Measurements from ENCODE around the gene FOXL2. TPM values are rescaled to one million over a fixed set of nuclear protein-coding genes. Genes with fewer than 3 reads are reported as not detected.

FOXL2 gene
- total and polyA plus RNA-seq, 2 of the 4 experiments (the other 2 are of a cell fraction): 0.07 TPM; not detected in 1

DNA sequence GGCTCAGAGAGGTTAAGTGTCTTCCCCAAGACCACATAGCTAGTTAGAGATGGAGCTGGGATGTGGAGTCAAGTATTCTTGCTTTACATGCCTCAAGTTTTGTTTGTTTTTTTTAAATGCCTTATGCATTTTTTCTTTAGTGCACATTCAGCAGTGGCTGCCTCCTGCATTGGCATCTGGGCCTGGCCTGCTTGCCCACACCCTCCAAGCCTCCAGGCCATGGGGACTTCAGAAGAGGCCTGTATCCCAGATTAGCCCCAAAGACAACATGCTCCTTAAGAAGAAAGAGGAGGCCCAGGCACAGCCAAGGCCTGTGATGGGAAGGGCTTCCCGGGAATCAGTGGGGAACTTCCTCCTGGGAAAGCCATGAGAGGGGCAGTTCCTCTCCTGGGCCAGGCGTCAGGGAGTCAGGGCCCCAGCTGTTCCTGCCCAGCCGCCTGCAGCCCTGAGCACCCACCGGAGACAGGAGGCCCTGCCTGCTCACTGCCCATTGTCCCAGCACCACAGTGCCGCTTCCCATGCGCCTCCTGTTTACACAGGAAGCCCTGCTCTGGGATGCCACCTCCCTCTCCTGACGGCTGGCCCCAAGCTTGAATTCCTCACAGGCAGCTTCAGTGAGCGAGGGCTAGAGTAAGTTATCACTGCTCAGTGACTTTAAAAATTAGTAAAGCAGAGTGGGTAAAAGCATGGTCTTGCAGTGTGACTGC, 16.1 kb upstream of the FOXL2 start:
- Histone ChIP-seq H2BK5ac (ENCODE audit: low read depth, low read length, poor library complexity, severe bottlenecking) (no peak overlapping the region), H2AK9ac (replicated peaks; ENCODE audit: low read depth, low read length, poor library complexity) (no peak overlapping the region), H3K9me3 (ENCODE audit: control insufficient read depth, insufficient read depth, low read length) (no peaks in the 10 kb centered on the region), H3K14ac (replicated peaks; ENCODE audit: low read depth, low read length) (no peak overlapping the region), H2BK20ac (ENCODE audit: low read depth, low read length) (no peak overlapping the region), H2AFZ (replicated peaks; ENCODE audit: low read length, poor library complexity) (no peak overlapping the region), H3K36me3 (ENCODE audit: control insufficient read depth, insufficient read depth, low read length) (no peaks in the 10 kb centered on the region), H3K79me1 (ENCODE audit: low read depth in 1 of 2, low read length in 2 of 2) (no peaks in the 10 kb centered on the region), H3K27me3 (ENCODE audit: control insufficient read depth, insufficient read depth, low read length) (peaks cover 30% of the 10 kb centered on the region), H4K5ac (ENCODE audit: low read depth, low read length) (no peak overlapping the region), H2BK120ac (ENCODE audit: low read depth, low read length) (no peak overlapping the region), H3K9ac (ENCODE audit: low read depth, low read length) (no peak overlapping the region), H3K4me3 (ENCODE audit: insufficient read depth, low read depth, low read length) (no peak overlapping the region), H3K9me1 (ENCODE audit: insufficient read depth, low read length) (no peaks in the 10 kb centered on the region), H3K23ac (ENCODE audit: low read depth, low read length) (no peak overlapping the region), H3K56ac (ENCODE audit: extremely low read depth, insufficient read depth, low read length) (no peak overlapping the region), H4K20me1 (ENCODE audit: insufficient read depth, low read length) (no peaks in the 10 kb centered on the region), H3K4me2 (ENCODE audit: low read depth, low read length) (no peak overlapping the region), H3K27ac (ENCODE audit: insufficient read depth, low read length) (no peak overlapping the region), H3K4me1 (ENCODE audit: control insufficient read depth, insufficient read depth, low read length) (0 out of 2 replicates have a peak, but pooled peaks cover 1% of the 10 kb centered on the region), H3K18ac (ENCODE audit: low read depth, low read length) (no peak overlapping the region), H4K91ac (ENCODE audit: insufficient read depth, low read depth, low read length) (no peak overlapping the region), H3K4ac (ENCODE audit: low read depth, low read length) (no peak overlapping the region), H4K8ac (ENCODE audit: low read depth in 2 of 2, low read length in 2 of 2) (no peak overlapping the region), H2AK5ac (ENCODE audit: low read depth, low read length) (no peak overlapping the region), H2BK15ac (ENCODE audit: low read depth, low read length) (no peak overlapping the region)
- CTCF ChIA-PET: no interaction called here
- no TSS peak for BruUV-seq (replicated peaks)
- ATAC-seq (ENCODE audit: low read depth): peak; percentile 54
- TF ChIP-seq BHLHE40 (IDR thresholded peaks at IDR 0.05; ENCODE audit: low read depth, low read length) (no peak), RCOR1 (IDR thresholded peaks at IDR 0.05; ENCODE audit: insufficient replicate concordance, low read length) (no peak), NFE2L2 (IDR thresholded peaks at IDR 0.05; ENCODE audit: low read depth, low read length) (no peak), POLR2A (IDR thresholded peaks at IDR 0.05; ENCODE audit: low read depth, low read length) (no peak), MXI1 (IDR thresholded peaks at IDR 0.05; ENCODE audit: borderline replicate concordance, low read depth, low read length) (no peak), SMC3 (IDR thresholded peaks at IDR 0.05; ENCODE audit: low read depth, low read length) (no peak)
- dilution Hi-C loops (cut with HindIII; ENCODE audit: low sequenced_read_pairs, unreplicated experiment) (no loop called here), intact Hi-C loops (cut with micrococcal nuclease) (no loop called here), in situ Hi-C loops (cut with MboI; ENCODE audit: low sequenced_read_pairs) (no loop called here)
- 30% methylated on average over 2 of the region's 8 CpGs; no CpG with 5 or more reads in 1 of the 2 experiments for WGBS, 2 experiments (ENCODE audit: extremely low coverage in 2 of 2, insufficient read length in 1 of 2)
- POLR2A ChIA-PET (ENCODE audit: unreplicated experiment): no interaction called here
- DNase-seq: no peak
